IMR-90 (cell line): ENCODE measurements around the gene PACC1. TPM values are rescaled to one million over a fixed set of nuclear protein-coding genes. Genes with fewer than 3 reads are reported as not detected.

Experiments
- ATAC-seq: fragments of 200-7000 bp; cut with Tn5 transposase; 2 replicates; pipeline ENCODE4 v1.9.1; 2020; ENCODE audit warnings: low read depth, mild to moderate bottlenecking, moderate library complexity
- BruUV-seq: library from RNA; stranded (reverse); fragments of 400-500 nt; replicated peaks from 2 replicates; lab custom pipeline; 2021; lab: Mats Ljungman, UMichigan
- CTCF ChIA-PET: fragments of 300-600 bp; formaldehyde crosslinking; extraction: SDS; loops from one replicate; lab custom pipeline; 2021; ENCODE audit warnings: antibody characterized with exemption; lab: Yijun Ruan, JAX
- POLR2A ChIA-PET: fragments of 300-600 bp; sonication (Branson Sonifier 250); formaldehyde crosslinking; loops from one replicate; lab custom pipeline; 2022; ENCODE audit warnings: antibody characterized with exemption; ENCODE audit not compliant: unreplicated experiment; lab: Charles Lee
- DNase-seq: peaks from one replicate; pipeline ENCODE4 v3.0.0; 2013
- H2AFZ ChIP-seq: replicated peaks from 2 replicates; pipeline ENCODE3; 2013; ENCODE audit warnings: low read length, mild to moderate bottlenecking; ENCODE audit not compliant: poor library complexity
- H2AK5ac ChIP-seq: 2 replicates; pipeline ENCODE4 v1.6.1; 2013; ENCODE audit warnings: low read depth, low read length, inconsistent platforms
- H2AK9ac ChIP-seq: replicated peaks from 2 replicates; pipeline ENCODE3; 2013; ENCODE audit warnings: mild to moderate bottlenecking, low read depth, low read length, moderate library complexity; ENCODE audit not compliant: poor library complexity
- H2BK120ac ChIP-seq: 2 replicates; pipeline ENCODE4 v1.6.1; 2013; ENCODE audit warnings: low read depth, low read length, inconsistent platforms
- H2BK15ac ChIP-seq: 3 replicates; pipeline ENCODE4 v1.6.1; 2013; ENCODE audit warnings: low read depth, low read length, inconsistent platforms
- H2BK20ac ChIP-seq: 2 replicates; pipeline ENCODE4 v1.6.1; 2013; ENCODE audit warnings: low read depth, mild to moderate bottlenecking, inconsistent platforms, low read length, moderate library complexity
- H2BK5ac ChIP-seq: 2 replicates; pipeline ENCODE4 v1.6.1; 2013; ENCODE audit warnings: mild to moderate bottlenecking, low read depth, low read length, inconsistent platforms; ENCODE audit not compliant: poor library complexity, severe bottlenecking
- H3K14ac ChIP-seq: replicated peaks from 2 replicates; pipeline ENCODE4 v1.6.1; 2013; ENCODE audit warnings: low read depth, low read length, inconsistent platforms
- H3K18ac ChIP-seq: 2 replicates; pipeline ENCODE4 v1.6.1; 2013; ENCODE audit warnings: low read depth, low read length, control low read depth
- H3K23ac ChIP-seq: 2 replicates; pipeline ENCODE4 v1.6.1; 2013; ENCODE audit warnings: low read depth, low read length, inconsistent platforms
- H3K27ac ChIP-seq: 2 replicates; pipeline ENCODE4 v1.5.1; 2013; ENCODE audit warnings: mild to moderate bottlenecking, control low read depth, low read length; ENCODE audit not compliant: insufficient read depth
- H3K27me3 ChIP-seq: 2 replicates; pipeline ENCODE4 v1.6.1; 2013; ENCODE audit warnings: low read length; ENCODE audit not compliant: control insufficient read depth, insufficient read depth
- H3K36me3 ChIP-seq: 2 replicates; pipeline ENCODE4 v1.6.1; 2013; ENCODE audit warnings: low read length, mixed read lengths; ENCODE audit not compliant: control insufficient read depth, insufficient read depth
- H3K4ac ChIP-seq: 2 replicates; pipeline ENCODE4 v1.6.1; 2013; ENCODE audit warnings: low read depth, low read length, inconsistent platforms
- H3K4me1 ChIP-seq: 2 replicates; pipeline ENCODE4 v1.6.1; 2013; ENCODE audit warnings: low read length, mixed read lengths; ENCODE audit not compliant: control insufficient read depth, insufficient read depth
- H3K4me2 ChIP-seq: 2 replicates; pipeline ENCODE4 v1.6.1; 2013; ENCODE audit warnings: low read depth, mild to moderate bottlenecking, control low read depth, low read length, moderate library complexity
- H3K4me3 ChIP-seq: 2 replicates; pipeline ENCODE4 v1.5.1; 2013; ENCODE audit warnings: low read depth, mild to moderate bottlenecking, control low read depth, low read length, moderate library complexity; ENCODE audit not compliant: insufficient read depth
- H3K56ac ChIP-seq: 2 replicates; pipeline ENCODE4 v1.6.1; 2013; ENCODE audit warnings: low read length, inconsistent platforms; ENCODE audit not compliant: insufficient read depth; ENCODE audit errors: extremely low read depth
- H3K79me1 ChIP-seq, 2 experiments: 2 replicates each; pipeline ENCODE4 v1.6.1; 2013; ENCODE audit warnings: low read length in 2 of 2, inconsistent platforms in 1 of 2, low read depth in 1 of 2
- H3K9ac ChIP-seq: 2 replicates; pipeline ENCODE4 v1.6.1; 2013; ENCODE audit warnings: low read depth, low read length, control low read depth
- H3K9me1 ChIP-seq: 2 replicates; pipeline ENCODE4 v1.6.1; 2013; ENCODE audit warnings: low read length, inconsistent platforms; ENCODE audit not compliant: insufficient read depth
- H3K9me3 ChIP-seq: 2 replicates; pipeline ENCODE4 v1.6.1; 2013; ENCODE audit warnings: low read length; ENCODE audit not compliant: control insufficient read depth, insufficient read depth
- H4K20me1 ChIP-seq: 2 replicates; pipeline ENCODE4 v1.6.1; 2013; ENCODE audit warnings: low read length, inconsistent platforms; ENCODE audit not compliant: insufficient read depth
- H4K5ac ChIP-seq: 2 replicates; pipeline ENCODE4 v1.6.1; 2013; ENCODE audit warnings: mild to moderate bottlenecking, low read depth, low read length, control low read depth
- H4K8ac ChIP-seq, 2 experiments: 2 replicates each; pipeline ENCODE4 v1.6.1; 2013; ENCODE audit warnings: low read depth in 2 of 2, low read length in 2 of 2, control low read depth in 1 of 2, inconsistent platforms in 1 of 2
- H4K91ac ChIP-seq: 2 replicates; pipeline ENCODE4 v1.6.1; 2013; ENCODE audit warnings: low read depth, low read length, inconsistent platforms; ENCODE audit not compliant: insufficient read depth
- BHLHE40 ChIP-seq: fragments of 150-350 bp; IDR thresholded peaks from 2 replicates; pipeline ENCODE4 v1.6.1; 2016; ENCODE audit warnings: mild to moderate bottlenecking, low read depth, low read length
- CEBPB ChIP-seq: IDR thresholded peaks from 2 replicates; pipeline ENCODE4 v1.6.1; 2012; ENCODE audit warnings: low read depth, low read length, improper control_type of control experiment
- CHD1 ChIP-seq: IDR thresholded peaks from 2 replicates; pipeline ENCODE4 v1.6.1; 2012; ENCODE audit warnings: low read depth, low read length, improper control_type of control experiment
- ELK1 ChIP-seq: fragments of 150-350 bp; IDR thresholded peaks from 2 replicates; pipeline ENCODE4 v1.6.1; 2016; ENCODE audit warnings: low read depth, mild to moderate bottlenecking, low read length, moderate library complexity, borderline replicate concordance
- FOS ChIP-seq: fragments of 150-350 bp; IDR thresholded peaks from 2 replicates; pipeline ENCODE4 v1.6.1; 2016; ENCODE audit warnings: low read depth, low read length
- MAFK ChIP-seq: IDR thresholded peaks from 2 replicates; pipeline ENCODE4 v1.6.1; 2012; ENCODE audit warnings: low read depth, low read length, improper control_type of control experiment
- MAZ ChIP-seq: IDR thresholded peaks from 2 replicates; pipeline ENCODE4 v1.6.1; 2012; ENCODE audit warnings: low read depth, mild to moderate bottlenecking, low read length, improper control_type of control experiment, moderate library complexity, borderline replicate concordance
- MXI1 ChIP-seq: IDR thresholded peaks from 2 replicates; pipeline ENCODE4 v1.6.1; 2012; ENCODE audit warnings: low read depth, mild to moderate bottlenecking, low read length, moderate library complexity, borderline replicate concordance
- NFE2L2 ChIP-seq: fragments of 150-350 bp; IDR thresholded peaks from 2 replicates; pipeline ENCODE4 v1.6.1; 2016; ENCODE audit warnings: low read depth, mild to moderate bottlenecking, low read length
- POLR2A ChIP-seq: IDR thresholded peaks from 2 replicates; pipeline ENCODE4 v1.6.1; 2012; ENCODE audit warnings: mild to moderate bottlenecking, low read depth, low read length
- RAD21 ChIP-seq: IDR thresholded peaks from 2 replicates; pipeline ENCODE4 v1.6.1; 2012; ENCODE audit warnings: low read length, improper control_type of control experiment
- RCOR1 ChIP-seq: IDR thresholded peaks from 2 replicates; pipeline ENCODE4 v1.6.1; 2012; ENCODE audit warnings: mild to moderate bottlenecking, low read length, improper control_type of control experiment; ENCODE audit not compliant: insufficient replicate concordance
- RFX5 ChIP-seq: IDR thresholded peaks from 2 replicates; pipeline ENCODE4 v1.8.0; 2012; ENCODE audit warnings: low read depth, mild to moderate bottlenecking, low read length, moderate library complexity
- SMC3 ChIP-seq: fragments of 150-350 bp; IDR thresholded peaks from 2 replicates; pipeline ENCODE4 v1.6.1; 2016; ENCODE audit warnings: low read depth, mild to moderate bottlenecking, antibody characterized with exemption, low read length, moderate library complexity
- USF2 ChIP-seq: fragments of 150-350 bp; IDR thresholded peaks from 2 replicates; pipeline ENCODE4 v1.6.1; 2017; ENCODE audit warnings: mild to moderate bottlenecking, antibody characterized with exemption, low read length, low read depth
- WGBS, 2 experiments: methylation state at CpG; one replicate each; pipeline versions ENCODE4 v1.1.5 to v1.1.7; 2013; ENCODE audit warnings: missing lambda C conversion rate in 2 of 2; ENCODE audit not compliant: insufficient read length in 1 of 2; ENCODE audit errors: extremely low coverage in 2 of 2; 5-methylcytosine and 5-hydroxymethylcytosine counted together
- dilution Hi-C: fragments of 300-500 bp; cut with HindIII; formaldehyde crosslinking; loops from one replicate; pipeline ENCODE4 v1.14.3; 2018; ENCODE audit warnings: low sequenced_read_pairs; ENCODE audit not compliant: unreplicated experiment
- in situ Hi-C: fragments of 300-500 bp; cut with MboI; formaldehyde crosslinking; loops from 3 replicates; pipeline ENCODE4 v1.14.3; 2019; ENCODE audit warnings: low sequenced_read_pairs, inconsistent platforms, mixed read lengths
- intact Hi-C: fragments of 100-400 bp; cut with micrococcal nuclease; formaldehyde crosslinking; loops from 2 replicates; pipeline ENCODE4 v1.10.0; 2022
- polyA plus RNA-seq, 3 experiments: library from polyadenylated mRNA; depleted of rRNA; stranded (reverse); fragments of >200 nt; gene quantifications; 2 replicates each; pipeline ENCODE4 v1.2.3, GENCODE V29; 2012; ENCODE audit warnings: low replicate concordance in 1 of 3
- total RNA-seq: library from RNA; depleted of rRNA; stranded (reverse); fragments of >200 nt; gene quantifications from 2 replicates; pipeline ENCODE4 v1.2.3, GENCODE V29; 2012
- TF ChIP-seq, protein P1 (sequence below): conservative IDR thresholded peaks from 2 replicates; pipeline ENCODE4 v1.5.1; 2012; ENCODE audit warnings: mild to moderate bottlenecking, low read depth, low read length, improper control_type of control experiment

The PACC1 gene
- total and polyA plus RNA-seq, 2 of the 4 experiments (the other 2 are of a cell fraction), result 8.6 to 13.4 TPM

GRCh38 chr1:212359794-212360479 is 54.7 kb downstream of the PACC1 start:
- Histone ChIP-seq H2BK5ac (no peak overlapping the region), H3K9me3 (no peaks in the 10 kb centered on the region), H4K91ac (no peak overlapping the region), H2AK5ac (no peak overlapping the region), H4K8ac (no peak overlapping the region), H2BK15ac (no peak overlapping the region), H2AK9ac (no peak overlapping the region), H2BK20ac (no peak overlapping the region), H2BK120ac (no peak overlapping the region), H3K18ac (no peak overlapping the region), H2AFZ (no peak overlapping the region), H3K9me1 (no peaks in the 10 kb centered on the region), H3K36me3 (peaks cover 12% of the 10 kb centered on the region), H3K14ac (no peak overlapping the region), H3K23ac (no peak overlapping the region), H3K4me1 (peaks cover under 1% of the 10 kb centered on the region; the same call in 1 of the 2 replicates), H3K27me3 (no peaks in the 10 kb centered on the region), H4K5ac (no peak overlapping the region), H3K27ac (no peak overlapping the region), H3K56ac (no peak overlapping the region), H3K4ac (no peak overlapping the region), H3K79me1 (no peaks in the 10 kb centered on the region), H3K4me3 (no peak overlapping the region), H3K4me2 (no peak overlapping the region), H4K20me1 (no peaks in the 10 kb centered on the region), H3K9ac (no peak overlapping the region)
- CTCF ChIA-PET, result interaction anchor here (2.3 kb wide), 1 partner anchor 289 kb away, joined by 5 read pairs; no protein-coding TSS in a partner anchor
- ATAC-seq (no peak), DNase-seq (no peak)
- intact Hi-C loops, result no loop called here
- POLR2A ChIA-PET, result no interaction called here
- dilution Hi-C loops, result no loop called here
- TF ChIP-seq, protein P1, sequence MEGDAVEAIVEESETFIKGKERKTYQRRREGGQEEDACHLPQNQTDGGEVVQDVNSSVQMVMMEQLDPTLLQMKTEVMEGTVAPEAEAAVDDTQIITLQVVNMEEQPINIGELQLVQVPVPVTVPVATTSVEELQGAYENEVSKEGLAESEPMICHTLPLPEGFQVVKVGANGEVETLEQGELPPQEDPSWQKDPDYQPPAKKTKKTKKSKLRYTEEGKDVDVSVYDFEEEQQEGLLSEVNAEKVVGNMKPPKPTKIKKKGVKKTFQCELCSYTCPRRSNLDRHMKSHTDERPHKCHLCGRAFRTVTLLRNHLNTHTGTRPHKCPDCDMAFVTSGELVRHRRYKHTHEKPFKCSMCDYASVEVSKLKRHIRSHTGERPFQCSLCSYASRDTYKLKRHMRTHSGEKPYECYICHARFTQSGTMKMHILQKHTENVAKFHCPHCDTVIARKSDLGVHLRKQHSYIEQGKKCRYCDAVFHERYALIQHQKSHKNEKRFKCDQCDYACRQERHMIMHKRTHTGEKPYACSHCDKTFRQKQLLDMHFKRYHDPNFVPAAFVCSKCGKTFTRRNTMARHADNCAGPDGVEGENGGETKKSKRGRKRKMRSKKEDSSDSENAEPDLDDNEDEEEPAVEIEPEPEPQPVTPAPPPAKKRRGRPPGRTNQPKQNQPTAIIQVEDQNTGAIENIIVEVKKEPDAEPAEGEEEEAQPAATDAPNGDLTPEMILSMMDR, result no peak
- TF ChIP-seq ELK1, result no peak
- TF ChIP-seq MXI1, result no peak
- TF ChIP-seq POLR2A, result no peak
- TF ChIP-seq MAZ, result no peak
- TF ChIP-seq FOS, result no peak
- no peak for TF ChIP-seq CEBPB
- TF ChIP-seq RFX5, result no peak
- no peak for TF ChIP-seq BHLHE40
- no peak for TF ChIP-seq RCOR1
- TF ChIP-seq RAD21, result no peak
- no peak for TF ChIP-seq NFE2L2
- no peak for TF ChIP-seq SMC3
- no peak for TF ChIP-seq CHD1
- no peak for TF ChIP-seq USF2
- TF ChIP-seq MAFK, result no peak
- in situ Hi-C loops, result loop anchor here (25.0 kb wide), 1 partner anchor 673 kb away; the partner anchor contains the start of gene NEK2
- no TSS peak for BruUV-seq
- no CpG with 5 or more reads among the region's 4 CpGs for WGBS, 2 experiments
